Mesothelial cell of epicardium (in vitro differentiated cells): ENCODE results near the gene ZDHHC17. TPM values are rescaled to one million over a fixed set of nuclear protein-coding genes. Genes with fewer than 3 reads are reported as not detected.

Experiments used
- DNase-seq, 2 experiments: peaks; one replicate each; pipeline ENCODE4 v3.0.0; 2021; ENCODE audit warnings: low spot score in 2 of 2; ENCODE audit not compliant: unreplicated experiment in 2 of 2
- H3K27ac Mint-ChIP-seq: 2 replicates; pipeline ENCODE4 v1.8.0; 2021; ENCODE audit warnings: mixed read lengths
- H3K27me3 Mint-ChIP-seq: 2 replicates; pipeline ENCODE4 v1.8.0; 2021; ENCODE audit warnings: low read depth, mixed read lengths
- H3K36me3 Mint-ChIP-seq: 2 replicates; pipeline ENCODE4 v1.8.0; 2021; ENCODE audit warnings: mixed read lengths
- H3K4me1 Mint-ChIP-seq: 2 replicates; pipeline ENCODE4 v1.8.0; 2021; ENCODE audit warnings: mixed read lengths
- H3K4me3 Mint-ChIP-seq: 2 replicates; pipeline ENCODE4 v1.8.0; 2021; ENCODE audit warnings: mild to moderate bottlenecking, moderate library complexity, mixed read lengths
- H3K9me3 Mint-ChIP-seq: 2 replicates; pipeline ENCODE4 v1.8.0; 2021; ENCODE audit warnings: mixed read lengths
- total RNA-seq: library from RNA; stranded (reverse); gene quantifications from 3 replicates; pipeline ENCODE4 v1.2.1, GENCODE V29; 2021
- TF ChIP-seq, protein P1 (sequence below): fragments of 200-600 bp; sonication (generic); IDR thresholded peaks from one replicate; pipeline ENCODE4 v1.5.0; 2021; ENCODE audit warnings: antibody characterized with exemption; ENCODE audit not compliant: unreplicated experiment

Gene ZDHHC17
- total RNA-seq, 1 donor from 2014 or later: 61.7 TPM

DNA sequence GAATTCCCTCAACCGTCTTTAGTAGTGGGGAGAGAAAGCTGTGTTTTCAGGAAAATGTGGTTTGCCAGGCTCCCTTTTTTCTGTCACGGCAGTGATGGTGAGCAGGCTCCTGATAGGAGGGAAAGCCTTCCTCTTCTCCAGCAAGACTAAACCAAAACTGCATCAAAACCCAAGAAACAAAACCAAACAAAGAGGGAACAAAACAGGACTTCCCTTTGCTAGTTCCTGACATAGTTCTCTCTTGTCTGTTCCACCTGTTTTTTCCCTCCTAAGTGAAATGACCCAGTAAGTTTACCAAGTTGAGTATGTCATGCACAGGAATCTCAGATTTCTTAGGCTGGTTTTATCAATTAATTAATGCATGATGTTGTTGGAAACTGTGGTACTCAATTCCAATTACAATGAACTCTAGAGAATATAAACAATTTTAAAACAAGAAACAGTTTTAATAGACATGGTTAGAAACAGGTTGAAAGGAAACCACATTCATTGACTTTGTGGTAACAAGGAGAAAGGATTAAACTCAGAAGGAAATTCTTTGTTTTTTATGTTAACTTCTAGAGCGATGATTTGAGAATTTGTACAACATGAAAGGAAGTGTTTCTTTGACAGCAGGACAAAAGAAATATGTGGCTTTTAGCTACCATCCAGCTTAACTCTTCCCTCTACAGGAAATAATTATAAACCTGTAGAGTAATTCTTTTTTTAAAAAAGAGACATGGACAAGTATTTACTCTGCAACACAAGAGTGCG lies 137.9 kb downstream of the ZDHHC17 start:
- Mint-ChIP-seq H3K27ac (no peak overlapping the region), H3K27me3 (no peaks in the 10 kb centered on the region), H3K4me1 (peaks cover 37% of the 10 kb centered on the region), H3K4me3 (no peak overlapping the region), H3K9me3 (peaks cover 11% of the 10 kb centered on the region), H3K36me3 (no peaks in the 10 kb centered on the region)
- no peak for DNase-seq
- TF ChIP-seq, protein P1, sequence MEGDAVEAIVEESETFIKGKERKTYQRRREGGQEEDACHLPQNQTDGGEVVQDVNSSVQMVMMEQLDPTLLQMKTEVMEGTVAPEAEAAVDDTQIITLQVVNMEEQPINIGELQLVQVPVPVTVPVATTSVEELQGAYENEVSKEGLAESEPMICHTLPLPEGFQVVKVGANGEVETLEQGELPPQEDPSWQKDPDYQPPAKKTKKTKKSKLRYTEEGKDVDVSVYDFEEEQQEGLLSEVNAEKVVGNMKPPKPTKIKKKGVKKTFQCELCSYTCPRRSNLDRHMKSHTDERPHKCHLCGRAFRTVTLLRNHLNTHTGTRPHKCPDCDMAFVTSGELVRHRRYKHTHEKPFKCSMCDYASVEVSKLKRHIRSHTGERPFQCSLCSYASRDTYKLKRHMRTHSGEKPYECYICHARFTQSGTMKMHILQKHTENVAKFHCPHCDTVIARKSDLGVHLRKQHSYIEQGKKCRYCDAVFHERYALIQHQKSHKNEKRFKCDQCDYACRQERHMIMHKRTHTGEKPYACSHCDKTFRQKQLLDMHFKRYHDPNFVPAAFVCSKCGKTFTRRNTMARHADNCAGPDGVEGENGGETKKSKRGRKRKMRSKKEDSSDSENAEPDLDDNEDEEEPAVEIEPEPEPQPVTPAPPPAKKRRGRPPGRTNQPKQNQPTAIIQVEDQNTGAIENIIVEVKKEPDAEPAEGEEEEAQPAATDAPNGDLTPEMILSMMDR: no peak

Other genes starting within 250 kb of the ZDHHC17 start
- gene OSBPL8, start 204.3 kb upstream of the ZDHHC17 start, total RNA-seq: 50.8 to 51.5 TPM (median 51.5 TPM) in 3 replicates
- gene CSRP2, start 114.9 kb downstream of the ZDHHC17 start, total RNA-seq: 81.6 to 86.3 TPM (median 81.8 TPM) in 3 replicates